HG03342 (cell line): Measurements from ENCODE around the gene STAC2.
"Not testable (repeated sequence)": the region's sequence is repeated elsewhere in the genome, so short reads cannot be mapped to it uniquely, and the experiment has no call there.

ENCODE experiments used
- ATAC-seq: cut with Tn5 transposase; IDR thresholded peaks from one replicate; pipeline ENCODE4 v1.9.1; 2021; ENCODE audit warnings: mild to moderate bottlenecking, moderate library complexity; ENCODE audit not compliant: unreplicated experiment

The STAC2 gene

GRCh38 chr17:39191750-39192510 is 33.8 kb downstream of the STAC2 start:
- no peak for ATAC-seq

- no peak for ATAC-seq
These were observed 38.5 kb downstream of the STAC2 start for GRCh38 chr17:39187152-39187830.

- ATAC-seq, result no peak
These were observed 39.2 kb downstream of the STAC2 start for GRCh38 chr17:39186481-39187002.

GRCh38 chr17:39183720-39184119 is 42.0 kb downstream of the STAC2 start:
- ATAC-seq, result no peak

GRCh38 chr17:39183045-39183444 is 42.7 kb downstream of the STAC2 start:
- ATAC-seq, result no peak

- ATAC-seq, result no peak
These were observed 44.4 kb downstream of the STAC2 start for GRCh38 chr17:39181303-39181702.

- ATAC-seq, result no peak
These were observed 47.2 kb downstream of the STAC2 start for GRCh38 chr17:39178536-39178935.

GRCh38 chr17:39177256-39177655 is 48.5 kb downstream of the STAC2 start:
- ATAC-seq, result no peak

- ATAC-seq, result no peak
These were observed 50.1 kb downstream of the STAC2 start for GRCh38 chr17:39175695-39176093.

- no peak for ATAC-seq
These were observed 50.6 kb downstream of the STAC2 start for GRCh38 chr17:39174920-39175694.

GRCh38 chr17:39173526-39174274 is 52.0 kb downstream of the STAC2 start:
- no peak for ATAC-seq

GRCh38 chr17:39173080-39173479 is 52.7 kb downstream of the STAC2 start:
- no peak for ATAC-seq

- ATAC-seq, result no peak
These were observed 53.8 kb downstream of the STAC2 start for GRCh38 chr17:39171933-39172332.

- no peak for ATAC-seq
These were observed 55.2 kb downstream of the STAC2 start for GRCh38 chr17:39170558-39170957.

- no peak for ATAC-seq
These were observed 55.6 kb downstream of the STAC2 start for GRCh38 chr17:39170109-39170508.

GRCh38 chr17:39169518-39169917 is 56.2 kb downstream of the STAC2 start:
- no peak for ATAC-seq

- no peak for ATAC-seq
These were observed 56.6 kb downstream of the STAC2 start for GRCh38 chr17:39169101-39169500.

- not testable (repeated sequence) for ATAC-seq
These were observed 57.2 kb downstream of the STAC2 start for GRCh38 chr17:39168503-39168902.

- no peak for ATAC-seq
These were observed 58.3 kb downstream of the STAC2 start for GRCh38 chr17:39167476-39167875.

GRCh38 chr17:39166437-39167335 is 59.1 kb downstream of the STAC2 start:
- ATAC-seq, result no peak
